ENCODE results near the gene MEIS3.

DNA sequence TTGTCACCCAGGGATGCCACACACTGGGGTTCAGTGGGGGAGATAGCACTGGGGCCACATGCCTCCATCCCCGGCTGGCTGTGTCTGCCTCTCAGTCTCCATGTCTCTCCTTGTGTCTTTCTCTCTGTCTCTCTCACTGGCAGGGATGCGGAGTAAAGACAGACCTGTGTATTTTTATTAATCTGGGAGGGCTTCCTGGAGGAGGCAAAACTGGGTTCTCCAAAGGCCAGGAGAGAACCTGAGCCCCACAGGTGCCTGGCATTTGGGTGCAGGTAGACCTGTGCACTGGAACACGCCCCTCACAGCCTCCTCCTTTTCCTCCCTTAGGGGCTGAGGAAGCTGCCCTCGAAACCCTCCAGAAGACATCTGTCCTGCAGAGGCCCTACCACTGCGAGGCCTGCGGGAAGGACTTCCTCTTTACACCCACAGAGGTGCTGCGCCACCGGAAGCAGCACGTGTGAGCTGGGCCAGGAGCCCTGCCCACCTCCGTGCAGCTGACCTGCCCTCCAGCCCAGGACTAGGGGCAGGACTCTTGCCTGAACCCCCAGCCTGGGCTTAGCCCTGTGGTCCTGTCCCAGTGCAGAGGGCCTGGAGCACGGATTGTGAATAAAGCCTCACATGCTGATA is 37.6 kb downstream of the MEIS3 start:
- no peak for TF ChIP-seq POLR2A (IDR thresholded peaks at IDR 0.05; ENCODE audit: low read length)
- TF ChIP-seq, protein P1, sequence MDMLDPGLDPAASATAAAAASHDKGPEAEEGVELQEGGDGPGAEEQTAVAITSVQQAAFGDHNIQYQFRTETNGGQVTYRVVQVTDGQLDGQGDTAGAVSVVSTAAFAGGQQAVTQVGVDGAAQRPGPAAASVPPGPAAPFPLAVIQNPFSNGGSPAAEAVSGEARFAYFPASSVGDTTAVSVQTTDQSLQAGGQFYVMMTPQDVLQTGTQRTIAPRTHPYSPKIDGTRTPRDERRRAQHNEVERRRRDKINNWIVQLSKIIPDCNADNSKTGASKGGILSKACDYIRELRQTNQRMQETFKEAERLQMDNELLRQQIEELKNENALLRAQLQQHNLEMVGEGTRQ (IDR thresholded peaks at IDR 0.05): no peak
- TF ChIP-seq CHD2 (IDR thresholded peaks at IDR 0.05; ENCODE audit: low read length, partially characterized antibody): no peak
- TF ChIP-seq, protein P2, sequence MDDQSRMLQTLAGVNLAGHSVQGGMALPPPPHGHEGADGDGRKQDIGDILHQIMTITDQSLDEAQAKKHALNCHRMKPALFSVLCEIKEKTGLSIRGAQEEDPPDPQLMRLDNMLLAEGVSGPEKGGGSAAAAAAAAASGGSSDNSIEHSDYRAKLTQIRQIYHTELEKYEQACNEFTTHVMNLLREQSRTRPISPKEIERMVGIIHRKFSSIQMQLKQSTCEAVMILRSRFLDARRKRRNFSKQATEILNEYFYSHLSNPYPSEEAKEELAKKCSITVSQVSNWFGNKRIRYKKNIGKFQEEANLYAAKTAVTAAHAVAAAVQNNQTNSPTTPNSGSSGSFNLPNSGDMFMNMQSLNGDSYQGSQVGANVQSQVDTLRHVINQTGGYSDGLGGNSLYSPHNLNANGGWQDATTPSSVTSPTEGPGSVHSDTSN (IDR thresholded peaks at IDR 0.05): no peak
- TF ChIP-seq KDM1A (IDR thresholded peaks at IDR 0.05; ENCODE audit: low read depth): no peak
- no peak for TF ChIP-seq MAFK (IDR thresholded peaks at IDR 0.05; ENCODE audit: partially characterized antibody)
- TF ChIP-seq, protein P3, sequence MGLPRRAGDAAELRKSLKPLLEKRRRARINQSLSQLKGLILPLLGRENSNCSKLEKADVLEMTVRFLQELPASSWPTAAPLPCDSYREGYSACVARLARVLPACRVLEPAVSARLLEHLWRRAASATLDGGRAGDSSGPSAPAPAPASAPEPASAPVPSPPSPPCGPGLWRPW (IDR thresholded peaks at IDR 0.05): no peak
